NOMO-1 treated with dmso at 0.1 percent for 144 hours (cell line): ENCODE data around the gene ZNF664.

Experiments
- DNase-seq: peaks from one replicate; lab custom pipeline; 2025; ENCODE audit not compliant: unreplicated experiment; lab: John Stamatoyannopoulos, UW

ZNF664 gene

DNA sequence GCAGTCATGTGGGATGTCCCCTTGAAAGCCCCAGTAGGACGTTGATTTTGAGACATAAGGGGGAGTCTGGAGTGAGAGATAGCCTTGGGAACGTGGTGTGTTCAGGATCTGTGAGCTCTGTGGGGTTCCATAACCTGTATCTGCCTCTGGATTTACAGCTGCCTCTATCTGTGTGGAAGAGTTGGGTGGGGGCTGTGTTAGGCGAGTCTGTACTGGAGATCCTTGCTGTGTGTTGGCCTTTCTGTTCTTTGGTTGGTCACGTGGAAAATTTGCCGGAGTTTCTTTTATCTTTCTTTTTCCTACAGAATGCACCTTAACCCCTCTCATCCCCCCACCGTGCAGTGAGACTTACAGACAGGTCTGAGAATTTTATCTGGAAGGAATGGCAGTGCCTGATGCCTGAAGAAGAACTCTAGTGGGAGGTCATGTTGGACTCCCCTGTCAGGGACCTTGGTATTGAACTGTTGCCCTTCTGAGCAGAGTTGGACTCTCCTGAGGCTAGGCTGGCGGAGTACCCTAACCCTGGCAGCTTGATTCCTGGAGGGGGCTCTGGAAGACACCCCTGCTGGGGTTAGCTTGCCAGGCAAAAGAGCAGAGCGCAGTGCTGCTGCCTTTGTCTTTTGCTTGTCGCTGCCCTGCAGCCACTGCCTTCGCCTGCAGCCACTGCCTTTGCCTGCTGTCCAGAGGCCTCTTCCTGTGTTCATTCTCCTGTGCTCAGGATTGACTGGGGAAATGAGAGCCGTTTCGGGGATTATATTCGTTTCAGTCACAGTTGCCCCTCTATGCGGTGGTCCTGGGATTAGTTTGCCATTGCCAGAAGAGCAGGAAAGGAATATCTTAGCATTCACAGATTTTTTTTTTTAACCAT lies 34.1 kb downstream of the ZNF664 start:
- no peak for DNase-seq

DNA sequence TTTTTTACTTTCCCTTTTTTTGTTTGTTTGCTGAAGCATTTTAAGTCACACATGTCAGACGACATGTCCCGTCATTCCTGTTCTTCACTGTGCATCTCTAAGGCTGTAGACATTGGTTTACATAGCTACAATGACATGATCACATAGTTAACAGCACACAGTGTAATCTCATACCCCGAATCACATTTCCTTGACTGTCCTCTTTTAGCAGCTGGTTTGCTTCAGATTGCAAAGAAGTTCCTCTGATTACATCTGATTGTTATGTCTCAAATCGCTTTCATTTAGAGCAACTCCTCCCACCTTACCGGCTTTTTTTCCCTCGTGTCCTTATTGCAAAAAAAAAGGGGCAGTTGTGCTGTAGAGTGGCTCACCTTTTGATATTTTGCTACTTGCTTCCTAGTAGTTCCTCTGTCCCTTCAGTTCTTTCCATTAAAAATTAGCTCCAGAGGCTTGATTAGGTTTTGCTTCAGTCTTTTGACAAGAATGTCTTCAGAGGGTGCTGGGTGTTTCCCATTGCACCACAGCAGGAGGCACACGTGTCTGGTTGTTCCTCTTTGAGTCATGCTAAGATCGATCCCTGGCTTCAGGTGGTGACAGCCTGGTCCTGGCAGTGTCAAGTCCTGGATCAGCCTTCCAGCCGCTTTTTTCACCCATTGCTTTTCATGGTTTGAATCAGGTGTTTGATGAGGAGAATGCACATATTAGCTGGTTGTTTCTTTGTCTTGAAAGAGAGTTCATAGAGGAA lies 35.0 kb downstream of the ZNF664 start:
- DNase-seq, result peak; percentile 49

DNA sequence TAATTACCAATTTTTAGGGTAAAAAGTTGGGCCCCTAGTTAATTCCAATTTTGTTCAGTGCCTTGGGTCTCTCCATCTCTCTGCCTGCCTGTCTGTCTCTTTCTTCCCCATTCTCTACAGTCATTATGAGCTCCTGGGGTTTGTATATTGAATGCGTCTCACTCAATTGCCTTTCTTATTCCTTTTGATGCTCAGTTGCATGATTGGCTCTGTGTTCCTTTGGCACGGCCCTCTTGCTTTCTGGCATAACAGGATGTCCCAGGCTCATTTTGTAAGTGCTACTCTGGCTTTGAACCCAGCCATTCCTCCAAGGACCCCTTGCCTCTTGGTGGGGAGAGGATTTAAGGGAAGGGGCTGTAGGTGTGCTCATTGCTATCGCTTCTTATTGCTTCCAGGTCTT lies 35.6 kb downstream of the ZNF664 start:
- DNase-seq, result no peak

DNA sequence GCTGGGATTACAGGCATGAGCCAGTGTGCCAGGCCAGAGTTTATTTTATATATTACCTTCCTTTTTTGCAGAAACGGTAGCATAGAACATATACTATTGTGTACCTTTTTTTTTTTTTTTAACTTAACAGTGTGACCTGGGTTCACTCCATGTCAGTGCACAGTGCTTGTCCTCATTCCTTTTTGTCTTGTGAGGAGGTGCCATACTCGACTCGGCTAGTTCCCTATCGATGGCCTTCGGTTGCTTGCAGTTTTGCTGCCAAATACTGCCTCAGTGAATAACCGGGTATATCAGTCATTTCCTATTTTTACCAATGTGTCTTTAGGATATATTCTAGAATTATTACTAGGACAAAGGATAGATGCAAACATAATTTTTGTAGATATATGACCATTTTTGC lies 36.8 kb downstream of the ZNF664 start:
- no peak for DNase-seq

DNA sequence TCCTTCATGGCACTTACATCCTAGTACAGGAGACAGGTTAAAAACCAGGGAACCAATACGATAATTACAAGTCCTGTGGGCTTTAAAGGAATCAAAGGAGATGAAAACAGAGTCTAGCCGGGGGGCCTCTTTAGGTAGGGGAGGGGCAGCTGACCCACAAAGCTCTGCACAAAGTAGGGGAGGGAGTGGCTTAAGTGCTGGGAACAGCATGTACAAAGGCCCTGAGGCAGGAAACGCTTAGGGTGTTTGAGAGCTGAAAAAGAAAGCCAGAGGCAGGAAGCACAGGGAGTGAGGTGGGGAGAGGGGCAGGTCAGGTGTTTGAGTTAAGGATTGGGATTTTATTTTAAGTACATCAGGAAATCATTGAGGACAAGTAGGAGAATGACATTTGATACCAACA lies 37.7 kb downstream of the ZNF664 start:
- DNase-seq, result no peak

DNA sequence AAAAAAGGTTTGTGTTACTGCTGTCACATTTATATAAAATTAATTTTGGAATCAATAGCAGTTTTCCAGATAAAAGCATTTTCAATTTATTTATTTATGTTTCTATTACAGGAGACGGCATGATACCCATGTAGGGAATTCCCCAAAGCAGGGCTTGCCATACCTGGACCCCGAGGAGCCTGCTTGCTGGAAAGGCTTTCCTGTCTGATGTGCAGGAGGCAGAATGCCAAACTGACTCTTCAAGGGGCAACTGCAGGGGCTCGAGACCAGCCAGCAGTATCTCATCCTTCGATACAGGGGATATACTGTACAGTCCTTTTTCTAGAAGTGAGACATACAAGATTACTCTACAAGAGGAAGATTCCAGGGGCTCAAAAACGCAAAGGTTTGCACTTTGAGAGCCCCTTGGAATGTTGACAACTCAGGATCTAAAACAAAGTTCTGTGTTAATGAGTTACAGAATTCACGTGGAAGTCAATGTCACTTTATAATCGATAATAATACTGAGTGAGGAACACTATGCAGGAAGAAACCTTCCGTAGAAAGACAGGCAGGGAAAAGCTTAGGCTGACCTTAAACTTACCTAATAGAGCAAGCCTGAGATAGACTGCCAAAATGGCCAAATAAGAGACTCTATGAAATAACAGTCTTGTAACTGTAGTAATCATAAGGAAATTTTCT lies 38.6 kb downstream of the ZNF664 start:
- DNase-seq, result no peak

DNA sequence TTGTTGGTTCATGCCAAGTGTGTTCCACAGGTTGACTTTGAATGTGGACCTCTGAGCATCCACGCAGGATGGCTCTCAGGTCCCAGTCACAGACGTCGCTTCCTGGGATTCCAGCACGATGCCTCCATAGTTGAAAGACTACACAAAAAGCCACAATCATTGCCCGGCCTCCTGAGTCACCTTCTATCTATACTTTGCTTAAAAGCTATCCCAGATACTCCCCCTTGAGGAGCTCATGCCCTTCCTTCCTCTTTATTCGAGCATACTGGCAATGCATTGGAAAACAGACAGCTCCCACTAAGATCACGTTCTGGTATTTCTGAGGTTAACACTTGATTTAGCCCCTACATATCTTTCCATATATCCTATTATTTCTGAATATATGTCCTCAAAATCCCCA lies 40.1 kb downstream of the ZNF664 start:
- DNase-seq, result no peak

DNA sequence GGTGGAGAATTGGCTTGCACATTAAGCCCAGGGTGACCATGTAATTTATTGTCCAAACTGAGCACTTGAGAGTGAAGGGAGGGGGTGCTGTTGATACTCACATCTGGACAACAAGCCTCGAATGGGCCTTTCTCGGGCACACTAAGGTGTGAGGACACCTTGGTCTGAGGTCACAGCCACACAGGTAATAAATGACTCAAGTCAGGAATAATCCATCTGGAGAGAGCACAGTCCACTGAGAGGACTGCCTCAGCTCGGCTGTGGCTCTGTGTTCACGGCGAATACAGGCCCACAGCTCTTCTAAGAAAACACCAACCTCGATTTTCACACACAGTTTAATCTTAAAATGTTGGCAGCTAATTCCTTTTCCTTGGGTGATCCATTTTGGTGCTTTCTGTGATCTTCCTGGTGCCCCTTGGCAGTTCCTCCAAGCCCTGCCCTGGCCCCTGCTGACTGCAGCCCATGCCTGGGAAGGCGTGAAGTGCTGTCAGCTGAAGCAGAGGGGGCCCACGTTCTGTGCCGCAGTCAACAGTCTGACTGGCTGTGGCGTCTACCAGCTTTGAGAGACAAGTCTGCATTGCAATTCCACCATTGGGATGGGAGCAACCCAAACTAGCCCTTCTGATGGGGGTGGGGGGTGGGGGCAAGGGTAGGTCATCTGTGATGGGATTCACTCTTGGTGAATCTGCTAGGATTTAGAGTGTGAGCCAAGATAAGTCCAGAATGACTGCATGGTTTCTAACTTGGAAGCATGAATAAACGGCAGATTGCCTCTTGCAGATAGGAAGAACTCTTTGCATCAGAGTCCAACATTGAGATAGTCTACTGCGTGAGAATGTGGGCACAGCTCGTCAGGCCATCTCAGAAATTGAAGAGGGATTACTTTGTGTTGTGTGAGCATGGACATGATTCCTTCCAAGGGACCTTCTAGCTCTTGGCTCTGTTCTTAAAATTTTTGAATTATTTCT lies 42.8 kb downstream of the ZNF664 start:
- no peak for DNase-seq

DNA sequence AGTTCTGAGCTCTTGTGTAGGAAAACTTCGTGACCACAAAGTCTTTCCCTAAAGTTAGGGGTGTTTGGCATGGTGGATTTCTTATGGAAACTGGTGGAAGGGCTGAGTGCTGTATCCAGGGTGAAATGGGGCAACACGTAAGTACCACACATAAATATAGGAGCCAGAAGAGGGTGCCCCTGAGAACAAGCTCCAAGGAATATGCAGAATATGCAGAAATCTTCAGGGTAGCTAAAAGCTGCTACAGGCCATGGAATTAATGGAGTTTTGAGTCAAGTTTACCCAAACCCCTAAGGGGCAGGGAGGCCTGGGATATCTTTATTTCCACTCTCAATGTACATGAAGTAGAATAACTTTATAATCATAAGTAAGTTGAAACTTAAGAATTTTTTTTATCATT lies 44.0 kb downstream of the ZNF664 start:
- DNase-seq, result no peak

DNA sequence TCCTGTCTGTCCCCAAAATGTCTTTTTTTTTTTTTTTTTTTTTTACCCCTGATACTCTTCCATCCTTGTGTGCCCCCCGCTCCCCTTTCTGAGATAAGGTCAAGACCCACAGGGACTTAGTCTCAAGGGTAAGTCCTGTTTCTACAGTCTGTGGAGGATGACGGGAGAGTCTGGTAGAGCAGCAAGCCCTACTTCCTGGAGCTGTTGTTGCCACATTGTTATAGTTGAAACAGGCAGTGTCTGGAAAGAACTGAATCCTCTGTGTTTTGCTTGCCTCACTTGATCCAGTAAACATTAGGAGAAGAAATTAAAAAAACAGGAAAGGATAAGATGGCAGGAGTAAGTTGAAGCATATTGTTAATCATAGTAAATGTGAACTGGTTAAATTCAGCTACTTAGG lies 45.5 kb downstream of the ZNF664 start:
- no peak for DNase-seq

DNA sequence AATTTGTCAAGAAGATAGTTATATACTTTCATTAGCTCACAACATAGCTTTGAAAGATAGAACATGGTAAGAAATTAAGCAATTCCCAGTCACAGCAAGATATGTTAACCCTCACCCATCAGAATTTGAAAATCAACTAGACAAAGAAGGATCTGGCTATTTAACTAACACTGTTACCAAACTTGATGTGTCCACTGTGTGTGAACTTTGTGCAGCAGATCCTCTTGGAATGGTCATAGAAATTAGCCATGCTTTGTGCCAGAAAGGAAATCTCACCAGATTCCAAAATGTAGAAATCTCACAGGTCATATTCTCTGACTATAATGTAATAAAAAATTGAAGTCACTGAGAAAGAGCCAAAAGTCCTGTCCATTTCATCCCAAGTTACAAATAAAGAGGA lies 46.1 kb downstream of the ZNF664 start:
- DNase-seq, result no peak

DNA sequence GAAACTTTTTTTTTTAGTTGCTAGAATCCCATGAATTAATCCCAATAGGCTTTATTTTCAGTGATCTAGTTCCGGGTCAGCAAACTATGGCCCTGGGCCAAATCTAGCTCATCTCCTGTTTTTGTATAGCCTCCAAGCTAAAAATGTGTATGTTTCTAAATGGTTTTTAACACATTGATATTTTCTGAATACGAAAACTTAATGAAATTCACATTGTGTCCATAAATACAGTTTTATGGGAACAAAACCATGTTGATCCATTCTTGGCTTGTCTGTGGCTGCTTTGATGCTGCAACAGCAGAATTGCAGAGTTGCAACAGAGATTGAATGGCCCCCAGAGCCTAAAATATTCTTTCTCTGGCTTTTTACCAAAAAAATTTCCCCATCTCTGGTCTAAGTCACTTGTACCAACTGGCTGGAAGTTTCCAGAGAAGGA lies 47.5 kb downstream of the ZNF664 start:
- no peak for DNase-seq

DNA sequence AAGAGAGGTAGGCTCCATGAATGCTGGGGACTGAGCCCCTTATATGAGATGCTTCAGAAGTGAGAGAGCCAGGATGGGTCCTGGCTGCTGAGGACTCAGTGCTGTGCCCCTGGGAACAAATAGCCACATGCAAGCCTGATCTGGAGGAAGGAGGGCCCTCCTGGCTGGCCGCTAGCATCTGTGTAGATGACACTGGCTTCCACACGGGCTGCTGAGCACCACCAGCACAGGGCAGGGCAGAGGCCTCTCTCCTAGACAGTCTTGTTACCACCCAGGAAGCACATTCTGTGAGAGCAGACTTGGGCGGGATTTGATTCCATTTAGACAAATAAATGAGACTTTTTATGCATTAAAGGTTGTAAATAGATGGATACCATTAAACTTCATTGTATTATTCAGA lies 48.0 kb downstream of the ZNF664 start:
- DNase-seq, result no peak

DNA sequence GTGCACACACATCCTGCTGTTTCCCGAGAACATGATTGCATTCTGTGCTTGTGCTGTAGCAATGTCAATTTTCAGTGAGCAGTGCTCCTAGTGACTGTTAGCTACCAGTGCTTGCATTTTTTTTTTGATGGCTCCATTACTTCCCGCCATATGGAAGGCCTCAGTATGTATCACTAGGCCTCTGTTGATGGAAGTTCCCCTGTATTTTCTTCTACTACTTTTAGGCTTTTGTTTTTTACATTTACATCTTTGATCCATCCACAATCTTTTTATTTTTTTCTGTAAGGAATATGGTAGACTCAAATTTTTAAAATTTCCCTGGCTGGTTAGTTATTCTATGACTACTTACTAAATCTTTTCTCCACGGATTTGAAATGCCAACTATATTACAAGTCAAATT lies 49.1 kb downstream of the ZNF664 start:
- DNase-seq, result no peak

DNA sequence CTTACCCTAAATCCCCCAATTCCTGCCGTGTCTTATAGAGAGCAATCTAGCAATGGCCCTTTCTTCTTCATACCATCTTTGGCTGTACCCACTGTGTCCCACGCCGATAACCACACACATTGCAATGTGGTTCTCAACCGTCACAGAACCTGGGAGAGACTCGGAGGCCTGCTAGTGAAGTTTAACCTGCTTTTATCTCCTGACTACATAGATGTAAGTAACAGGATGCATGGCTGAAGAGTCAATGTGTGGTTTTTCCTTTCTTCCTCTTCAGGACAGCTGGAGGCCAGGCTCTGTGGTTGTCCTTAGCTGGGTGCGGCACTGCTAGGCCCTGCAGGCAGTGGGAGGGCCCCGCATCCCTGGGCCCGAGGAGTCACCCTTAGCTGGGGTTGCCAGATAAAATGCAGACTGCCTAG lies 51.3 kb downstream of the ZNF664 start:
- DNase-seq, result no peak

DNA sequence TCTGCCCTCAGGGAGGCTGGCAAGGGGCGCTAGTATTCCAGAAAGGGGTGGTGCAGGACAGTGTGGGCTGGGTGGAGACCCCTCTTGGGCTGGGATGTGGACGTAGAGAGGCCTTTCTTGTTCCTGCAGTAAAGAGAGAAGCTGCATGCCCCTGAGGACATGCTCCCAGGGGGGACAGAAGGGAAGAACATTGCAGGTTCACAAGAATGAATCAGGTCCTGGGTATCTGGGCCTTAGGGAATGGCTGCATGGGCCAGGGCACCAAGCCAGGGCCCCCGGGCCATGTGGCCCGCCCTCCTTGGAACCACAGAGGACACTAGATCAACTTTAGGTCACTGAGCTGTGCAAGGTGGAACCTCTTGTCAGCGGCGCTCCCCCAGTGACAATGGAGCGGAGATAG lies 51.8 kb downstream of the ZNF664 start:
- DNase-seq, result no peak

DNA sequence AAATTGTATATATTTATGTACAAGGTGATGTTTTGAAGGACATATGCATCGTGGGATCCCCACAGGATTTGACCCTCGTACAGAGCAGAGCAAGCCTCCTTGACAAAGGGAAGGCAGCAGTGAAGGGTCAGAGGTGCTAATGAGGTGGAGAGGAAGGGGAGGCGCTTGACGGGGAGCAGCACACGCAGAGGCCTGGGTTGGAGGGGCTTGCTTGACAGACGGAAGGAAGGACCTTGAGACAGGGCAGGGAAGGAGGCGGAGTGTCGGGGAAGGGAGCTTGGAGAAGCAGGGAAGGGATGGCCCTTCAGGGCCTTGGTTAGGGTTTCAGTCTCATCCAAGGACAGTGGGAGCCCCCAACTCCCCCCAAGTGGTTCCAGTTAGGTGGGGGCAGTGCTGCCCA lies 52.6 kb downstream of the ZNF664 start:
- DNase-seq, result no peak

DNA sequence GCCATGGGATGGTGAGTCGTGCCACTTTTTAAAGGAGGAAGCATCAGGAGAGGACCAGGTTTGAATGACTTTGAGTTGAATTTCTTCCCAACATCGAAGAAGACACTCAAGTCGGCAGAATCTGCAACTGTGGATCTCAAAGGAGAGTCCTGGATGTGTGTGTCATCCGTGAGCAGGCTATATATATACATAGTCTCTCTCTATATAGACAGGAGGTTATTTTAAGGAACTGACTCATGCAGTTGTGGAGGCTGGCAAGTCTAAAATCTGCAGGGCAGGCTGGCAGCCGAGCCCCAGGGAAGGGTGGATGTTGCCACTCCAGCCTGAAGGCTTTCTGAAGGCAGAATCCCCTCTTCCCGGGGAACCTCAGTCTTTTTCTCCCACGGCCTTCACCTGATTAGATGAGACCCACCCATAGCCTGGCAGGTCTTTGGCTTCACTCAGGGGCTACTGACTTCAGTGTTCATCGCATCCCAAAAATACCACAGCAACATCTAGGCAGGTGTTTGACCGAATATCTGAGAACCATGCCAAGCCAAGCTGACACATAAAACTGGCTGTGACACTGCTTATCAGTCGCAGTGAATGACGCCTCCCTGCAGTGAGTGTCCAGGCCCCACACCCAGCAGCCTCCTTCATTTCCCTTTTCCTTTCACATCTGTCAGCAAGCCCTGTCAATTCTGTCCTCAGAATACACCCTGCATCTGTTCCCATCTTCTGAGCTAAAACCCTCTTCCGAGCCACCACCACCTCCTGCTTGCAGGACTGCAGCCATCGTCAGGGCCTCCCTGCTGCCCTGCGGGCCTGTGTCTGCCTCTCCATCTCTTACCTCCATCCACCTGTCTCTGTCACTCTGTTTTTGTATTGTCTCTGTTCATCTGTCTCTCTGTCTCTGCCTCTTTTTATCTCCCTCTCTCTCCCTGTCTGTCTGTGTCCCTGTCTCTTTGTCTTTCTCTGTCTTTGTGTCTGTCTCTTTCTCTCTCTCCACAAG lies 54.0 kb downstream of the ZNF664 start:
- peak; percentile 25 for DNase-seq

DNA sequence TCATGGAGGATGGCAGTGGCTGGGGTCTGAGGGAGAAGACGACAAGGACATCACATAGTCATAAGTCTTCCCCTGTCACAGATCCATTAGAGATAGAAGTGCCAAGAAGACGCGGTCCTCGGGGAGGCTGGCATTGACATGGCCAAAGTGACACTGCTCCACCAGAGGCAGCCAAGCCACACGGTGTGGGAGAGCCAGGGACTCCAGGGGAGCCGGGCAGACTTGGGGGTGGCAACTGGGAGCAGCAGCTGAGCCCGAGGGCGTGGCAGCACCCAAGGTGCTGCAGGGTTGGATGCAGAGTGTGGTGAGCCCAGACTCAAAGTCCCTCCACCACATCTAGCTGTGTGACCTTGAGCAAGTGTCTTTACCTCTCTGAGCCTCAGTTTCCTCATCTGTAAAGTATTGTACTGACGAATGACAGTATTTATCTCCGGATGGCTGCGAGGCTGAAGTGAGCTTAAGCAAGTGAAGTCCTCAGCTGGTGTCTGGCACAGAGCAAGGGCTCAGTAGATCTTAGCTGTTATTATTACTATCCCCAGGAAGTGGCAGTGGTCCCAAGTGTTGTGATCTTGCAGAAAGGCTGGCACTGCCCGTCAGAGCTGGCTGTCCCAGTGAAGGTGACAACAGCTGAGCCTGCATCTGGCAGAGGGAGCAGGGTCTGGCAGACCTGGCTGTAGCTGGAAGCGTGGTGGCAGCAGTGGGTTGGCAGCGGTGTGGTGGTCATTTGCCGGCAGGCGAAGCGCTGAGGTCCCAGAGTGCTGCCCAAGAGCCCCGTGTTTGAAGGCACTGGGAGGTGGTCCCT lies 54.9 kb downstream of the ZNF664 start:
- no peak for DNase-seq
